Measurements from ENCODE around the gene IRF2BP1. TPM values are rescaled to one million over a fixed set of nuclear protein-coding genes. Genes with fewer than 3 reads are reported as not detected.

The IRF2BP1 gene
- total RNA-seq, 1 experiment from 2014 or later = 36.9 TPM

- Mint-ChIP-seq H3K9me3 (ENCODE audit: low read depth, unreplicated experiment) (no peaks in the 10 kb centered on the region), H3K36me3 (ENCODE audit: insufficient read depth, unreplicated experiment) (peaks cover 64% of the 10 kb centered on the region), H3K27ac (ENCODE audit: unreplicated experiment) (no peak overlapping the region), H3K4me1 (ENCODE audit: low read depth, unreplicated experiment) (no peaks in the 10 kb centered on the region), H3K4me3 (ENCODE audit: low read depth, unreplicated experiment) (no peak overlapping the region), H3K27me3 (ENCODE audit: unreplicated experiment) (no peaks in the 10 kb centered on the region)
- no peak for DNase-seq
- CTCF ChIA-PET = no interaction called here
- no peak for TF ChIP-seq CTCF (IDR thresholded peaks at IDR 0.05; ENCODE audit: unreplicated experiment)
- intact Hi-C loops (cut with micrococcal nuclease; ENCODE audit: unreplicated experiment) = no loop called here
- no TSS peak for BruUV-seq (replicated peaks)
These were observed 38.3 kb downstream of the IRF2BP1 start for GRCh38 chr19:45847663-45848062.

GRCh38 chr19:45842198-45842597 is 43.7 kb downstream of the IRF2BP1 start:
- H3K27me3 Mint-ChIP-seq (ENCODE audit: unreplicated experiment) = no peaks in the 10 kb centered on the region
- intact Hi-C loops (cut with micrococcal nuclease; ENCODE audit: unreplicated experiment) = no loop called here
- H3K4me3 Mint-ChIP-seq (ENCODE audit: low read depth, unreplicated experiment) = no peak overlapping the region
- no peak for TF ChIP-seq CTCF (IDR thresholded peaks at IDR 0.05; ENCODE audit: unreplicated experiment)
- no peak overlapping the region for H3K27ac Mint-ChIP-seq (ENCODE audit: unreplicated experiment)
- H3K4me1 Mint-ChIP-seq (ENCODE audit: low read depth, unreplicated experiment) = no peaks in the 10 kb centered on the region
- peaks cover 76% of the 10 kb centered on the region for H3K36me3 Mint-ChIP-seq (ENCODE audit: insufficient read depth, unreplicated experiment)
- no TSS peak for BruUV-seq (replicated peaks)
- DNase-seq = no peak
- H3K9me3 Mint-ChIP-seq (ENCODE audit: low read depth, unreplicated experiment) = no peaks in the 10 kb centered on the region
- CTCF ChIA-PET = interaction anchor here (0.6 kb wide), 1 partner anchor 841 kb away, joined by 3 read pairs; no protein-coding TSS in a partner anchor

GRCh38 chr19:45834970-45835369 is 51.0 kb downstream of the IRF2BP1 start:
- peaks cover 9% of the 10 kb centered on the region for H3K4me1 Mint-ChIP-seq (ENCODE audit: low read depth, unreplicated experiment)
- no peaks in the 10 kb centered on the region for H3K27me3 Mint-ChIP-seq (ENCODE audit: unreplicated experiment)
- intact Hi-C loops (cut with micrococcal nuclease; ENCODE audit: unreplicated experiment) = no loop called here
- no peak overlapping the region for H3K27ac Mint-ChIP-seq (ENCODE audit: unreplicated experiment)
- CTCF ChIA-PET = no interaction called here
- TF ChIP-seq CTCF (IDR thresholded peaks at IDR 0.05; ENCODE audit: unreplicated experiment) = no peak
- H3K4me3 Mint-ChIP-seq (ENCODE audit: low read depth, unreplicated experiment) = no peak overlapping the region
- DNase-seq = no peak
- H3K36me3 Mint-ChIP-seq (ENCODE audit: insufficient read depth, unreplicated experiment) = peaks cover 87% of the 10 kb centered on the region
- H3K9me3 Mint-ChIP-seq (ENCODE audit: low read depth, unreplicated experiment) = no peaks in the 10 kb centered on the region
- BruUV-seq (replicated peaks) = no TSS peak

Other genes starting within 250 kb of the IRF2BP1 start
- 93.7 and 94.0 TPM in 2 replicates for gene EML2, start 246.7 kb downstream of the IRF2BP1 start, total RNA-seq (2022)
- 6.9 TPM in 2 replicates for gene GIPR, start 217.9 kb downstream of the IRF2BP1 start, total RNA-seq (2022)
- gene SNRPD2, start 194.2 kb downstream of the IRF2BP1 start, total RNA-seq (2022) = 603 and 663 TPM in 2 replicates
- gene QPCTL, start 193.5 kb downstream of the IRF2BP1 start, total RNA-seq (2022) = 20.4 and 20.7 TPM in 2 replicates
- gene FBXO46, start 155.2 kb downstream of the IRF2BP1 start, total RNA-seq (2022) = 43.8 and 53.6 TPM in 2 replicates
- gene MEIOSIN, start 152.7 kb downstream of the IRF2BP1 start, total RNA-seq (2022) = not detected in 2 replicates
- 12.9 and 15.0 TPM in 2 replicates for gene SIX5, start 116.9 kb downstream of the IRF2BP1 start, total RNA-seq (2022)
- gene DMPK, start 103.7 kb downstream of the IRF2BP1 start, total RNA-seq (2022) = 70.8 and 76.0 TPM in 2 replicates
- gene DMWD, start 93.3 kb downstream of the IRF2BP1 start, total RNA-seq (2022) = 74.9 and 76.9 TPM in 2 replicates
- 0.44 and 0.52 TPM in 2 replicates for gene RSPH6A, start 70.8 kb downstream of the IRF2BP1 start, total RNA-seq (2022)
- gene SYMPK, start 23.0 kb downstream of the IRF2BP1 start, total RNA-seq (2022) = 130 and 135 TPM in 2 replicates
- gene FOXA3, start 21.8 kb downstream of the IRF2BP1 start, total RNA-seq (2022) = 12.1 and 19.9 TPM in 2 replicates
- 11.9 and 13.1 TPM in 2 replicates for gene MYPOP, start 16.5 kb upstream of the IRF2BP1 start, total RNA-seq (2022)
- not detected in 2 replicates for gene NANOS2, start 28.6 kb upstream of the IRF2BP1 start, total RNA-seq (2022)
- gene NOVA2, start 87.7 kb upstream of the IRF2BP1 start, total RNA-seq (2022) = not detected in 2 replicates
- 31.0 and 32.7 TPM in 2 replicates for gene CCDC61, start 109.3 kb upstream of the IRF2BP1 start, total RNA-seq (2022)
- gene PGLYRP1, start 136.9 kb upstream of the IRF2BP1 start, total RNA-seq (2022) = not detected in 2 replicates
- gene IGFL4, start 154.9 kb upstream of the IRF2BP1 start, total RNA-seq (2022) = not detected in 2 replicates
- gene IGFL3, start 238.5 kb upstream of the IRF2BP1 start, total RNA-seq (2022) = not detected in 2 replicates